Measurements from ENCODE around the gene CIC. TPM values are rescaled to one million over a fixed set of nuclear protein-coding genes. Genes with fewer than 3 reads are reported as not detected.
"Not testable (repeated sequence)": the region's sequence is repeated elsewhere in the genome, so short reads cannot be mapped to it uniquely, and the experiment has no call there.

CIC gene
- total RNA-seq, 4 donors from 2014 or later = 25.1 to 54.9 (median 27.9) TPM

- WGBS, 2 donors = 55 to 64% methylated on average over 1 to 2 of the region's 2 CpGs
- DNase-seq = no peak
- Histone ChIP-seq H3K9me3 (no peaks in the 10 kb centered on the region), H3K27ac (no peak overlapping the region), H3K36me3 (peaks cover 0 to 19% (median 0%) of the 10 kb centered on the region in 3 donors), H3K27me3 (no peaks in the 10 kb centered on the region), H3K4me1 (peaks cover 16 to 29% (median 21%) of the 10 kb centered on the region in 3 donors), H3K4me3 (no peak overlapping the region)
- intact Hi-C loops (cut with DNase I) = no loop called here
- TF ChIP-seq POLR2A (IDR thresholded peaks at IDR 0.05) (no peak), CTCF (IDR thresholded peaks at IDR 0.05) (no peak)
Measured at GRCh38 chr19:42330241-42330711, 61.2 kb downstream of the CIC start.

- DNase-seq; H3K27me3 ChIP-seq; intact Hi-C loops (cut with DNase I); H3K9me3 ChIP-seq; H3K27ac ChIP-seq; H3K4me3 ChIP-seq: not testable (repeated sequence)
- peaks cover 0 to 30% (median 0%) of the 10 kb centered on the region in 3 donors for H3K36me3 ChIP-seq
- peaks cover 11 to 22% (median 18%) of the 10 kb centered on the region in 3 donors for H3K4me1 ChIP-seq
- 60 to 96% methylated on average over 1 to 3 of the region's 3 CpGs for WGBS, 2 donors
Measured at GRCh38 chr19:42331333-42331732, 62.3 kb downstream of the CIC start.

GRCh38 chr19:42332059-42332458, 63.0 kb downstream of the CIC start:
- Histone ChIP-seq H3K9me3 (no peaks in the 10 kb centered on the region), H3K27me3 (no peaks in the 10 kb centered on the region), H3K27ac (no peak overlapping the region), H3K36me3 (peaks cover 0 to 37% (median 0%) of the 10 kb centered on the region in 3 donors), H3K4me1 (peaks cover 6 to 14% (median 11%) of the 10 kb centered on the region in 3 donors), H3K4me3 (no peak overlapping the region)
- WGBS, 2 donors = 91 to 98% methylated on average over 5 of the region's 6 CpGs
- TF ChIP-seq CTCF (IDR thresholded peaks at IDR 0.05) (no peak), POLR2A (IDR thresholded peaks at IDR 0.05) (no peak)
- DNase-seq = no peak
- intact Hi-C loops (cut with DNase I) = no loop called here

GRCh38 chr19:42333018-42333417, 64.0 kb downstream of the CIC start:
- Histone ChIP-seq H3K27me3 (no peaks in the 10 kb centered on the region), H3K9me3 (no peaks in the 10 kb centered on the region), H3K27ac (no peak overlapping the region), H3K4me1 (peaks cover 2 to 5% (median 3%) of the 10 kb centered on the region in 3 donors), H3K4me3 (no peak overlapping the region), H3K36me3 (peaks cover 0 to 47% (median 0%) of the 10 kb centered on the region in 3 donors)
- TF ChIP-seq CTCF (IDR thresholded peaks at IDR 0.05) (no peak), POLR2A (IDR thresholded peaks at IDR 0.05) (no peak)
- no peak for DNase-seq
- 100% methylated on average over 1 of the region's 3 CpGs; no CpG with 5 or more reads in 1 of the 2 donors for WGBS, 2 donors
- intact Hi-C loops (cut with DNase I) = no loop called here

GRCh38 chr19:42333975-42334696, 65.1 kb downstream of the CIC start:
- no peak for DNase-seq
- no peaks in the 10 kb centered on the region for H3K27me3 ChIP-seq
- 84% methylated on average over 13 to 17 of the region's 21 CpGs for WGBS, 2 donors
- no peaks in the 10 kb centered on the region for H3K9me3 ChIP-seq
- no peak overlapping the region for H3K4me3 ChIP-seq
- H3K27ac ChIP-seq = no peak overlapping the region
- intact Hi-C loops (cut with DNase I) = no loop called here
- peaks cover 0 to 53% (median 0%) of the 10 kb centered on the region in 3 donors for H3K36me3 ChIP-seq
- TF ChIP-seq CTCF (IDR thresholded peaks at IDR 0.05) = no peak
- TF ChIP-seq POLR2A (IDR thresholded peaks at IDR 0.05) = no peak
- H3K4me1 ChIP-seq = peaks cover 0 to 3% (median 0%) of the 10 kb centered on the region in 3 donors

Measured in esophagus squamous epithelium (tissue), 5 donors.